ENCODE measurements around the gene RBBP5. TPM values are rescaled to one million over a fixed set of nuclear protein-coding genes. Genes with fewer than 3 reads are reported as not detected.

RBBP5 gene
- total RNA-seq, 1 donor from 2014 or later = 18.7 TPM

Other genes starting within 250 kb of the RBBP5 start
- 0.07 and 0.23 TPM in 2 replicates for gene CNTN2, start 78.8 kb downstream of the RBBP5 start, total RNA-seq
- 4.8 and 4.9 TPM in 2 replicates for gene TMEM81, start 37.5 kb downstream of the RBBP5 start, total RNA-seq
- gene DSTYK, start 89.7 kb upstream of the RBBP5 start, total RNA-seq = 15.2 and 15.4 TPM in 2 replicates
- gene TMCC2, start 106.0 kb upstream of the RBBP5 start, total RNA-seq = 10.6 and 10.8 TPM in 2 replicates
- gene NUAK2, start 199.8 kb upstream of the RBBP5 start, total RNA-seq = 35.3 and 49.4 TPM in 2 replicates
- 0.39 and 0.50 TPM in 2 replicates for gene KLHDC8A, start 234.9 kb upstream of the RBBP5 start, total RNA-seq

Measured in astrocyte (in vitro differentiated cells and primary cell).